Erythroblast (primary cell): ENCODE measurements around the gene ANKIB1.

Experiments used
- DNase-seq, 2 experiments: peaks; one replicate each; lab custom pipeline; 2025; lab: John Stamatoyannopoulos, UW
- GATA1 ChIP-seq: IDR thresholded peaks from 2 replicates; pipeline ENCODE4 v1.6.1; 2011; ENCODE audit warnings: low read depth, mild to moderate bottlenecking, control low read depth, low read length, moderate library complexity
- POLR2A ChIP-seq: IDR thresholded peaks from 2 replicates; pipeline ENCODE4 v1.6.1; 2011; ENCODE audit warnings: mild to moderate bottlenecking, low read length

The ANKIB1 gene

GRCh38 chr7:92447345-92448204 lies 201.8 kb downstream of the ANKIB1 start, which contains the start of gene GATAD1:
TSS of gene GATAD1 (plus strand) at chr7:92447482. CDS start at chr7:92447730, 248 bp downstream.
- TF ChIP-seq GATA1: no peak
- peak; percentile 71 for TF ChIP-seq POLR2A
- peak; percentile 92 for DNase-seq

GRCh38 chr7:92448205-92448747 lies 202.5 kb downstream of the ANKIB1 start:
- TF ChIP-seq GATA1 (no peak), POLR2A (no peak)

More at GRCh38 chr7:92448205-92448747, 202.5 kb downstream of the ANKIB1 start:
- DNase-seq: peak; percentile 82 to 86
